ENCODE data around the gene ADPRH.

Gene ADPRH

GRCh38 chr3:119631516-119631915 is 52.2 kb downstream of the ADPRH start:
- no peak for DNase-seq

- DNase-seq, result no peak
Observed at GRCh38 chr3:119632216-119632615, 52.9 kb downstream of the ADPRH start.

- no peak for DNase-seq
Observed at GRCh38 chr3:119632829-119633228, 53.5 kb downstream of the ADPRH start.

- DNase-seq, result no peak
Observed at GRCh38 chr3:119635719-119636118, 56.4 kb downstream of the ADPRH start.

- DNase-seq, result no peak
Observed at GRCh38 chr3:119636249-119636648, 57.0 kb downstream of the ADPRH start.

GRCh38 chr3:119636891-119637611 is 57.8 kb downstream of the ADPRH start:
- DNase-seq, result no peak

GRCh38 chr3:119637679-119638477 is 58.6 kb downstream of the ADPRH start:
- no peak for DNase-seq

All from CD4-positive, alpha-beta T cell treated with Interleukin-4 for 4 hours (primary cell).